ENCODE measurements around the gene PLCH1. TPM values are rescaled to one million over a fixed set of nuclear protein-coding genes. Genes with fewer than 3 reads are reported as not detected.

The PLCH1 gene
- total RNA-seq, 2 donors from 2014 or later: 0.17 to 0.24 TPM

- H3K4me3 Mint-ChIP-seq: no peak overlapping the region
- no peaks in the 10 kb centered on the region for H3K4me1 Mint-ChIP-seq (ENCODE audit: low read depth in 2 of 2)
- no peak for DNase-seq (ENCODE audit: low spot score)
- no peaks in the 10 kb centered on the region for H3K36me3 Mint-ChIP-seq
- H3K27ac Mint-ChIP-seq: no peak overlapping the region
- no peaks in the 10 kb centered on the region for H3K9me3 Mint-ChIP-seq
- peaks cover 0 to 5% of the 10 kb centered on the region in 2 donors for H3K27me3 Mint-ChIP-seq
- ATAC-seq: no peak
Observed at GRCh38 chr3:155369735-155370134, 375.1 kb downstream of the PLCH1 start.

GRCh38 chr3:155369244-155369643 lies 375.6 kb downstream of the PLCH1 start:
- DNase-seq (ENCODE audit: low spot score): no peak
- Mint-ChIP-seq H3K27me3 (peaks cover 0 to 6% of the 10 kb centered on the region in 2 donors), H3K36me3 (no peaks in the 10 kb centered on the region), H3K4me1 (ENCODE audit: low read depth in 2 of 2) (no peaks in the 10 kb centered on the region), H3K27ac (no peak overlapping the region), H3K4me3 (no peak overlapping the region), H3K9me3 (peaks cover 1% of the 10 kb centered on the region)
- ATAC-seq: no peak

GRCh38 chr3:155368786-155369185 lies 376.1 kb downstream of the PLCH1 start:
- no peak for ATAC-seq
- H3K4me3 Mint-ChIP-seq: no peak overlapping the region
- H3K27me3 Mint-ChIP-seq: peaks cover 0 to 7% of the 10 kb centered on the region in 2 donors
- peaks cover 3% of the 10 kb centered on the region for H3K9me3 Mint-ChIP-seq
- no peak for DNase-seq (ENCODE audit: low spot score)
- H3K36me3 Mint-ChIP-seq: no peaks in the 10 kb centered on the region
- no peaks in the 10 kb centered on the region for H3K4me1 Mint-ChIP-seq (ENCODE audit: low read depth in 2 of 2)
- H3K27ac Mint-ChIP-seq: no peak overlapping the region

GRCh38 chr3:155367506-155367905 lies 377.4 kb downstream of the PLCH1 start:
- Mint-ChIP-seq H3K4me1 (ENCODE audit: low read depth in 2 of 2) (no peaks in the 10 kb centered on the region), H3K27me3 (peaks cover 0 to 7% of the 10 kb centered on the region in 2 donors), H3K9me3 (peaks cover 3% of the 10 kb centered on the region), H3K27ac (no peak overlapping the region), H3K4me3 (no peak overlapping the region), H3K36me3 (no peaks in the 10 kb centered on the region)
- ATAC-seq (no peak), DNase-seq (ENCODE audit: low spot score) (no peak)

GRCh38 chr3:155365178-155365783 lies 379.6 kb downstream of the PLCH1 start:
- peaks cover 3% of the 10 kb centered on the region for H3K9me3 Mint-ChIP-seq
- no peak overlapping the region for H3K27ac Mint-ChIP-seq
- ATAC-seq (no peak), DNase-seq (ENCODE audit: low spot score) (no peak)
- H3K4me3 Mint-ChIP-seq: no peak overlapping the region
- H3K36me3 Mint-ChIP-seq: no peaks in the 10 kb centered on the region
- no peaks in the 10 kb centered on the region for H3K4me1 Mint-ChIP-seq (ENCODE audit: low read depth in 2 of 2)
- peaks cover 0 to 6% of the 10 kb centered on the region in 2 donors for H3K27me3 Mint-ChIP-seq

- no peak overlapping the region for H3K4me3 Mint-ChIP-seq
- H3K36me3 Mint-ChIP-seq: no peaks in the 10 kb centered on the region
- no peak for ATAC-seq
- H3K9me3 Mint-ChIP-seq: peaks cover 3% of the 10 kb centered on the region
- no peak overlapping the region for H3K27ac Mint-ChIP-seq
- DNase-seq (ENCODE audit: low spot score): no peak
- no peaks in the 10 kb centered on the region for H3K4me1 Mint-ChIP-seq (ENCODE audit: low read depth in 2 of 2)
- peaks cover 0 to 5% of the 10 kb centered on the region in 2 donors for H3K27me3 Mint-ChIP-seq
Observed at GRCh38 chr3:155364492-155364891, 380.4 kb downstream of the PLCH1 start.

GRCh38 chr3:155363690-155364070 lies 381.2 kb downstream of the PLCH1 start:
- DNase-seq (ENCODE audit: low spot score) (no peak), ATAC-seq (no peak)
- H3K9me3 Mint-ChIP-seq: peaks cover 3% of the 10 kb centered on the region
- no peak overlapping the region for H3K27ac Mint-ChIP-seq
- no peaks in the 10 kb centered on the region for H3K4me1 Mint-ChIP-seq (ENCODE audit: low read depth in 2 of 2)
- peaks cover 0 to 5% of the 10 kb centered on the region in 2 donors for H3K27me3 Mint-ChIP-seq
- H3K36me3 Mint-ChIP-seq: no peaks in the 10 kb centered on the region
- no peak overlapping the region for H3K4me3 Mint-ChIP-seq

GRCh38 chr3:155362808-155363689 lies 381.8 kb downstream of the PLCH1 start:
- peaks cover 3% of the 10 kb centered on the region for H3K9me3 Mint-ChIP-seq
- H3K27me3 Mint-ChIP-seq: peaks cover 0 to 2% of the 10 kb centered on the region in 2 donors
- DNase-seq (ENCODE audit: low spot score): no peak
- ATAC-seq: no peak
- no peaks in the 10 kb centered on the region for H3K36me3 Mint-ChIP-seq
- H3K4me1 Mint-ChIP-seq (ENCODE audit: low read depth in 2 of 2): no peaks in the 10 kb centered on the region
- no peak overlapping the region for H3K27ac Mint-ChIP-seq
- H3K4me3 Mint-ChIP-seq: no peak overlapping the region

- Mint-ChIP-seq H3K27me3 (peaks cover 0 to 9% of the 10 kb centered on the region in 2 donors), H3K4me3 (no peak overlapping the region), H3K9me3 (peaks cover 3% of the 10 kb centered on the region), H3K36me3 (no peaks in the 10 kb centered on the region), H3K4me1 (ENCODE audit: low read depth in 2 of 2) (no peaks in the 10 kb centered on the region), H3K27ac (no peak overlapping the region)
- ATAC-seq: no peak
- DNase-seq (ENCODE audit: low spot score): no peak
Observed at GRCh38 chr3:155360281-155360680, 384.6 kb downstream of the PLCH1 start.

- Mint-ChIP-seq H3K4me3 (no peak overlapping the region), H3K4me1 (ENCODE audit: low read depth in 2 of 2) (no peaks in the 10 kb centered on the region), H3K27ac (no peak overlapping the region), H3K9me3 (no peaks in the 10 kb centered on the region), H3K27me3 (peaks cover 0 to 6% of the 10 kb centered on the region in 2 donors), H3K36me3 (no peaks in the 10 kb centered on the region)
- no peak for DNase-seq (ENCODE audit: low spot score)
- ATAC-seq: peak in 1 of 2 donors; percentile 36
Observed at GRCh38 chr3:155356594-155357370, 388.1 kb downstream of the PLCH1 start.

- no peak for ATAC-seq
- Mint-ChIP-seq H3K4me3 (no peak overlapping the region), H3K27ac (no peak overlapping the region), H3K4me1 (ENCODE audit: low read depth in 2 of 2) (no peaks in the 10 kb centered on the region), H3K27me3 (peaks cover 0 to 6% of the 10 kb centered on the region in 2 donors), H3K9me3 (no peaks in the 10 kb centered on the region), H3K36me3 (no peaks in the 10 kb centered on the region)
- DNase-seq (ENCODE audit: low spot score): no peak
Observed at GRCh38 chr3:155354658-155355057, 390.2 kb downstream of the PLCH1 start.

GRCh38 chr3:155352900-155353490 lies 391.9 kb downstream of the PLCH1 start:
- H3K4me1 Mint-ChIP-seq (ENCODE audit: low read depth in 2 of 2): no peaks in the 10 kb centered on the region
- peaks cover 0 to 6% of the 10 kb centered on the region in 2 donors for H3K27me3 Mint-ChIP-seq
- ATAC-seq (no peak), DNase-seq (ENCODE audit: low spot score) (no peak)
- no peak overlapping the region for H3K27ac Mint-ChIP-seq
- no peak overlapping the region for H3K4me3 Mint-ChIP-seq
- H3K9me3 Mint-ChIP-seq: no peaks in the 10 kb centered on the region
- no peaks in the 10 kb centered on the region for H3K36me3 Mint-ChIP-seq

- DNase-seq (ENCODE audit: low spot score) (no peak), ATAC-seq (no peak)
- no peaks in the 10 kb centered on the region for H3K36me3 Mint-ChIP-seq
- no peaks in the 10 kb centered on the region for H3K27me3 Mint-ChIP-seq
- no peaks in the 10 kb centered on the region for H3K4me1 Mint-ChIP-seq (ENCODE audit: low read depth in 2 of 2)
- H3K9me3 Mint-ChIP-seq: no peaks in the 10 kb centered on the region
- H3K4me3 Mint-ChIP-seq: no peak overlapping the region
- no peak overlapping the region for H3K27ac Mint-ChIP-seq
Observed at GRCh38 chr3:155350571-155350970, 394.3 kb downstream of the PLCH1 start.
